NT2/D1 (cell line): ENCODE measurements around the gene NAA60.

Experiments used
- YY1 ChIP-seq: IDR thresholded peaks from 2 replicates; pipeline ENCODE4 v1.6.1; 2011; ENCODE audit not compliant: insufficient read length, insufficient read depth
- ZNF274 ChIP-seq: IDR thresholded peaks from 2 replicates; pipeline ENCODE4 v1.6.1; 2011; ENCODE audit warnings: mild to moderate bottlenecking, low read depth, low read length

GRCh38 chr16:3518292-3518985, 75.0 kb downstream of the NAA60 start:
- TF ChIP-seq ZNF274 (no peak), YY1 (no peak)
